B cell (primary cell): ENCODE data around the gene FHIT. TPM values are rescaled to one million over a fixed set of nuclear protein-coding genes. Genes with fewer than 3 reads are reported as not detected.
"Not testable (repeated sequence)": the region's sequence is repeated elsewhere in the genome, so short reads cannot be mapped to it uniquely, and the experiment has no call there.

Experiments used
- ATAC-seq: fragments of 200-7000 bp; cut with Tn5 transposase; one replicate; pipeline ENCODE4 v1.10.0; 2021; ENCODE audit warnings: low read depth, mild to moderate bottlenecking, moderate number of reproducible peaks, moderate library complexity
- CTCF ChIA-PET: fragments of 350-600 bp; sonication (Branson Sonifier 250); formaldehyde crosslinking; loops from one replicate; lab custom pipeline; 2021; ENCODE audit warnings: antibody characterized with exemption, inconsistent platforms; lab: Charles Lee
- POLR2A ChIA-PET: fragments of 350-600 bp; sonication (Branson Sonifier 250); formaldehyde crosslinking; loops from one replicate; lab custom pipeline; 2021; ENCODE audit warnings: antibody characterized with exemption; lab: Charles Lee
- DNase-seq: peaks from one replicate; pipeline ENCODE4 v3.0.0; 2013
- H2AFZ ChIP-seq: 2 replicates; pipeline ENCODE4 v1.6.1; 2012; ENCODE audit warnings: mild to moderate bottlenecking, low read depth, low read length; ENCODE audit not compliant: insufficient read depth, poor library complexity, severe bottlenecking
- H3K27ac ChIP-seq, 2 donors: 1 replicate in 1 of 2; 2 replicates in 1 of 2; pipeline ENCODE4 v1.5.1; 2012 to 2013; ENCODE audit warnings: low read length in 2 of 2, mild to moderate bottlenecking in 2 of 2, moderate library complexity in 1 of 2
- H3K27me3 ChIP-seq, 4 experiments: fragments of 200-600 bp in 1 of 4; sonication (generic) in 1 of 4; replicated peaks in 1 of 4; 1 replicate in 2 of 4; 2 replicates in 2 of 4; pipeline versions ENCODE4 v1.6.1 to v1.7.0; 2013 to 2016; ENCODE audit warnings: low read length in 3 of 4, mild to moderate bottlenecking in 2 of 4, mixed read lengths in 1 of 4, moderate library complexity in 1 of 4; ENCODE audit not compliant: insufficient read depth in 4 of 4, control insufficient read depth in 3 of 4; ENCODE audit errors: control extremely low read depth in 1 of 4
- H3K36me3 ChIP-seq, 2 experiments: replicated peaks in 1 of 2; 1 replicate in 1 of 2; 2 replicates in 1 of 2; pipeline versions ENCODE4 v1.6.1 to v1.7.1; 2013; ENCODE audit warnings: low read length in 1 of 2; ENCODE audit not compliant: insufficient read depth in 2 of 2, control insufficient read depth in 1 of 2; ENCODE audit errors: control extremely low read depth in 1 of 2, extremely low read depth in 1 of 2
- H3K4me1 ChIP-seq, 2 donors: fragments of 200-600 bp in 1 of 2; sonication (generic) in 1 of 2; 1 replicate in 1 of 2; 2 replicates in 1 of 2; pipeline versions ENCODE4 v1.5.1 to v1.6.1; 2013 to 2017; ENCODE audit warnings: low read length in 2 of 2; ENCODE audit not compliant: control insufficient read depth in 2 of 2, insufficient read depth in 2 of 2
- H3K4me2 ChIP-seq: replicated peaks from 2 replicates; pipeline ENCODE3; 2012; ENCODE audit warnings: mild to moderate bottlenecking, low read depth, low read length; ENCODE audit not compliant: poor library complexity, severe bottlenecking
- H3K4me3 ChIP-seq, 5 experiments: fragments of 200-600 bp in 1 of 5; sonication (generic) in 1 of 5; 1 replicate in 3 of 5; 2 replicates in 2 of 5; pipeline versions ENCODE4 v1.5.1 to v1.7.0; 2011 to 2016; ENCODE audit warnings: low read length in 4 of 5, mild to moderate bottlenecking in 4 of 5, low read depth in 2 of 5, control low read depth in 1 of 5, moderate library complexity in 1 of 5; ENCODE audit not compliant: insufficient read depth in 1 of 5; ENCODE audit errors: control extremely low read depth in 1 of 5, extremely low read depth in 1 of 5
- H3K79me2 ChIP-seq: fragments of 200-600 bp; sonication (generic); one replicate; pipeline ENCODE4 v1.6.0; 2016; ENCODE audit warnings: low read length; ENCODE audit not compliant: control insufficient read depth, insufficient read depth
- H3K9ac ChIP-seq: fragments of 200-600 bp; sonication (generic); 2 replicates; pipeline ENCODE4 v1.6.1; 2017; ENCODE audit warnings: mild to moderate bottlenecking, low read length, moderate library complexity
- H3K9me3 ChIP-seq, 3 donors: one replicate each; pipeline versions ENCODE4 v1.6.1 to v1.7.1; 2013; ENCODE audit warnings: low read length in 2 of 3; ENCODE audit not compliant: control insufficient read depth in 2 of 3, insufficient read depth in 1 of 3; ENCODE audit errors: control extremely low read depth in 1 of 3
- H4K20me1 ChIP-seq: 2 replicates; pipeline ENCODE4 v1.6.0; 2012; ENCODE audit warnings: mild to moderate bottlenecking, low read length; ENCODE audit not compliant: insufficient read depth, control insufficient read depth, poor library complexity, severe bottlenecking
- H3K27ac Mint-ChIP-seq: one replicate; pipeline ENCODE4 v1.8.0; 2021; ENCODE audit warnings: mixed read lengths
- H3K27me3 Mint-ChIP-seq: one replicate; pipeline ENCODE4 v1.8.0; 2021; ENCODE audit warnings: mixed read lengths
- H3K4me1 Mint-ChIP-seq: one replicate; pipeline ENCODE4 v1.8.0; 2021; ENCODE audit warnings: mixed read lengths
- H3K4me3 Mint-ChIP-seq: one replicate; pipeline ENCODE4 v1.8.0; 2021; ENCODE audit warnings: mixed read lengths
- H3K9me3 Mint-ChIP-seq: one replicate; pipeline ENCODE4 v1.8.0; 2022; ENCODE audit warnings: mixed read lengths; ENCODE audit not compliant: insufficient read depth
- CTCF ChIP-seq: fragments of 200-600 bp; IDR thresholded peaks from one replicate; pipeline ENCODE4 v1.8.0; 2022; ENCODE audit warnings: antibody characterized with exemption, mild to moderate bottlenecking
- EZH2 ChIP-seq: IDR thresholded peaks from 2 replicates; pipeline ENCODE4 v1.6.1; 2012; ENCODE audit warnings: borderline replicate concordance, low read depth, mild to moderate bottlenecking, moderate library complexity, low read length; ENCODE audit not compliant: insufficient read depth, poor library complexity, severe bottlenecking
- WGBS: methylation state at CpG from one replicate; pipeline ENCODE4 v1.1.5; 2013; ENCODE audit warnings: missing lambda C conversion rate; ENCODE audit not compliant: insufficient coverage; 5-methylcytosine and 5-hydroxymethylcytosine counted together
- intact Hi-C: fragments of 100-400 bp; cut with micrococcal nuclease; formaldehyde crosslinking; loops from one replicate; pipeline ENCODE4 v1.10.0; 2022
- polyA plus RNA-seq: library from polyadenylated mRNA; depleted of rRNA; stranded (reverse); fragments of >200 nt; gene quantifications from 2 replicates; pipeline ENCODE4 v1.2.3, GENCODE V29; 2012
- total RNA-seq, 2 donors: library from RNA; stranded (reverse); fragments of 120-200 nt in 1 of 2; gene quantifications; 1 replicate in 1 of 2; 2 replicates in 1 of 2; pipeline versions ENCODE4 v1.2.3 to v1.2.4, GENCODE V29; 2013 to 2022

The FHIT gene
- total and polyA plus RNA-seq, 2 donors (not counting 1 experiment from before 2014, with no cell fraction given), result 1.7 to 7.8 TPM

DNA sequence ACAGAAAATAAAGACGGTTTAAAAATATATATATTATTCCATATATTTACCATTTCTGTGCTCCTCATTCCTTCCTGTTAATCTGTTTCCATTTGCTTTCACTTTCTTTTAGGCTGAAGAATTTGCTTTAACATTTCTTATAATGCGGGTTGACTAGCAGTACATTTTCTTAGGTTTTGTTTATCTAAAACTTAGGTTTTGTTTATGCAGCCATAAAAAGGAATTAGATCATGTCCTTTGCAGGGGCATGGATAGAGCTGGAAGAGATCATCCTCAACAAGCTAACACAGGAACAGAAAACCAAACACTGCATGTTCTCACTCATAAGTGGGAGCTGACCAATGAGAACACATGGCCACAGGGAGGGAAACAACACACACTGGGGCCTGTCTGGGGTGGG is 578.1 kb downstream of the FHIT start:
- H3K36me3 ChIP-seq, result no peaks in the 10 kb centered on the region
- no peak for ATAC-seq
- no peak overlapping the region for H3K4me3 Mint-ChIP-seq

GRCh38 chr3:60672337-60672736 is 578.9 kb downstream of the FHIT start:
- H3K27ac ChIP-seq, H3K4me2 ChIP-seq, H3K27ac Mint-ChIP-seq, H3K36me3 ChIP-seq, H3K79me2 ChIP-seq, H3K4me3 Mint-ChIP-seq, H3K27me3 Mint-ChIP-seq, H4K20me1 ChIP-seq, H3K4me3 ChIP-seq, DNase-seq, CTCF ChIA-PET, H3K9me3 Mint-ChIP-seq, intact Hi-C loops, H3K4me1 ChIP-seq, H3K9ac ChIP-seq, H3K27me3 ChIP-seq, ATAC-seq, H3K9me3 ChIP-seq, POLR2A ChIA-PET, H2AFZ ChIP-seq, H3K4me1 Mint-ChIP-seq: not testable (repeated sequence)
- no CpG with 5 or more reads among the region's 5 CpGs for WGBS

More for the DNA sequence above, 578.1 kb downstream of the FHIT start:
- Histone ChIP-seq H3K9ac (no peak overlapping the region), H2AFZ (no peak overlapping the region), H3K4me2 (no peak overlapping the region), H3K27me3 (no peaks in the 10 kb centered on the region), H3K4me3 (no peak overlapping the region), H3K27ac (no peak overlapping the region), H3K79me2 (no peaks in the 10 kb centered on the region), H3K4me1 (no peaks in the 10 kb centered on the region), H3K9me3 (peaks cover 0 to 6% (median 0%) of the 10 kb centered on the region in 3 donors), H4K20me1 (no peaks in the 10 kb centered on the region)
- CTCF ChIA-PET, result no interaction called here
- no peak for DNase-seq
- no CpG with 5 or more reads among the region's 2 CpGs for WGBS
- POLR2A ChIA-PET, result no interaction called here
- Mint-ChIP-seq H3K4me1 (no peaks in the 10 kb centered on the region), H3K27ac (no peak overlapping the region), H3K9me3 (no peaks in the 10 kb centered on the region), H3K27me3 (no peaks in the 10 kb centered on the region)
- TF ChIP-seq EZH2 (no peak), CTCF (no peak)
- intact Hi-C loops, result no loop called here
